Measurements from ENCODE around the gene VSTM2B. TPM values are rescaled to one million over a fixed set of nuclear protein-coding genes. Genes with fewer than 3 reads are reported as not detected.
A peak's percentile ranks its signal among the peaks of the same experiment; 100 is the strongest.

VSTM2B gene
- total RNA-seq, 1 donor from 2014 or later = 0.21 TPM

DNA sequence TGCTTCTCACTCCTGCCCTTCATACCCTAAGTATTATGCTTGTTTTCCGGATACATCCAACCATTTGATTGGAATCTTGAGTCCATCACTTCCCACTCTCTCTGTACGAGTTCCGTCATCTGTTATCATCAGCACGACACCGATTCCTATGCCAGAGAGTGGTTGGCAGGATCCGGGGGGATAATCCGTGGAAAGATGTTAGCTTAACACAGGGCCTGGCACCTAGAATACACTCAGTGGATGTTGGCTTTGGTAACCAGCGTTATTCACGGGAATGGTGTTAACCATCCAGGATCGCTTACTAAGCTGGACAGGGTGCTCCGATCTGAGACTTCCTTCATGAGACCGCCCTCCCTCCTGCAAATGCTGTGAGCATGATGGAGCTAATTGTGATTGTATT is 12.4 kb downstream of the VSTM2B start:
- no peaks in the 10 kb centered on the region for H3K36me3 Mint-ChIP-seq (ENCODE audit: low read depth)
- H3K27me3 Mint-ChIP-seq (ENCODE audit: low read depth) = peaks cover 53% of the 10 kb centered on the region
- TF ChIP-seq, protein P1, sequence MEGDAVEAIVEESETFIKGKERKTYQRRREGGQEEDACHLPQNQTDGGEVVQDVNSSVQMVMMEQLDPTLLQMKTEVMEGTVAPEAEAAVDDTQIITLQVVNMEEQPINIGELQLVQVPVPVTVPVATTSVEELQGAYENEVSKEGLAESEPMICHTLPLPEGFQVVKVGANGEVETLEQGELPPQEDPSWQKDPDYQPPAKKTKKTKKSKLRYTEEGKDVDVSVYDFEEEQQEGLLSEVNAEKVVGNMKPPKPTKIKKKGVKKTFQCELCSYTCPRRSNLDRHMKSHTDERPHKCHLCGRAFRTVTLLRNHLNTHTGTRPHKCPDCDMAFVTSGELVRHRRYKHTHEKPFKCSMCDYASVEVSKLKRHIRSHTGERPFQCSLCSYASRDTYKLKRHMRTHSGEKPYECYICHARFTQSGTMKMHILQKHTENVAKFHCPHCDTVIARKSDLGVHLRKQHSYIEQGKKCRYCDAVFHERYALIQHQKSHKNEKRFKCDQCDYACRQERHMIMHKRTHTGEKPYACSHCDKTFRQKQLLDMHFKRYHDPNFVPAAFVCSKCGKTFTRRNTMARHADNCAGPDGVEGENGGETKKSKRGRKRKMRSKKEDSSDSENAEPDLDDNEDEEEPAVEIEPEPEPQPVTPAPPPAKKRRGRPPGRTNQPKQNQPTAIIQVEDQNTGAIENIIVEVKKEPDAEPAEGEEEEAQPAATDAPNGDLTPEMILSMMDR (conservative IDR thresholded peaks at IDR 0.05) = no peak
- no peaks in the 10 kb centered on the region for H3K4me1 Mint-ChIP-seq
- peak overlapping the region; percentile 70 for H3K27ac Mint-ChIP-seq (ENCODE audit: unreplicated experiment)
- H3K9me3 Mint-ChIP-seq = no peaks in the 10 kb centered on the region
- DNase-seq (ENCODE audit: low read depth, low spot score) = no peak
- no peak overlapping the region for H3K4me3 Mint-ChIP-seq

DNA sequence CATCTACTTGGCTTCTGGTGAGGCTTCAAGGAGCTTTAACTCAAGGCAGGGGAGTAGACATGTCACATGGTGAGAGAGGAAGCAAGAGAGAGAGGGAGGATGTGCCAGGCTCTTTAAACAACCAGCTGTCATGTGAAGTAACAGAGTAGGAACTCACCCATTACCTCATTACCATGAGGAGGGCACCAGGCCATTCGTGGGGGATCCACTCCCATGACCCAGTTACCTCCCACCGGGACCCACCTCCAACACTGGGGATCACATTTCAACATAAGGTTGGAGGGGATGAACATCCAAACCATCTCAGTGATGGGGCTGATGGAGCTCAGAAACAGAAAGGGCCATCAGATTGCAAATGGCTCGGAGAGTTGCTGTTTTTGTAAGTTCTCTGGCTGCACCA is 12.9 kb downstream of the VSTM2B start:
- TF ChIP-seq, protein P1 (conservative IDR thresholded peaks at IDR 0.05) = no peak
- no peak overlapping the region for H3K4me3 Mint-ChIP-seq
- no peak for DNase-seq (ENCODE audit: low read depth, low spot score)
- no peaks in the 10 kb centered on the region for H3K36me3 Mint-ChIP-seq (ENCODE audit: low read depth)
- peaks cover 53% of the 10 kb centered on the region for H3K27me3 Mint-ChIP-seq (ENCODE audit: low read depth)
- no peaks in the 10 kb centered on the region for H3K9me3 Mint-ChIP-seq
- H3K27ac Mint-ChIP-seq (ENCODE audit: unreplicated experiment) = no peak overlapping the region
- H3K4me1 Mint-ChIP-seq = no peaks in the 10 kb centered on the region

DNA sequence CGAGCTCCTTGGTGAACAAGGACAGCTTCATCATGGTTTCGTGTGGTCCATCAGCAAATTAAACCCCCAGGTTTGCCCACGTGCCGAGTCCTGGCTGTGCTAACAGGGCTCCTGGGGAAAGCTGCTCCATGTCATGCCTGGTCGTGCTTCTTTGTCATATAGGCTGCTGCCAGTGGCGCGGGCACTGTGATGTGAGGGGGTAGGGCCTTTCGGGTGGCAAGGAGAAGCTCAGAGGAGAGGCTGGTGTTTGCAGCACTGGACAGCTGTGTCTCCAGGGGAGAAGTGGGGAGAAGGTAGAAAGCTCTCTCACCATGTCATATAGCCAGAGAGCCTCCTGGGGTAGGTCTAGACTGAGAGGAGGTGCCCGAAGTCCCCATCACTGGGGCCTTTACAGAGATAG is 13.3 kb downstream of the VSTM2B start:
- Mint-ChIP-seq H3K36me3 (ENCODE audit: low read depth) (no peaks in the 10 kb centered on the region), H3K27me3 (ENCODE audit: low read depth) (peaks cover 49% of the 10 kb centered on the region), H3K9me3 (no peaks in the 10 kb centered on the region), H3K4me1 (no peaks in the 10 kb centered on the region), H3K27ac (ENCODE audit: unreplicated experiment) (no peak overlapping the region), H3K4me3 (no peak overlapping the region)
- TF ChIP-seq, protein P1 (conservative IDR thresholded peaks at IDR 0.05) = no peak
- DNase-seq (ENCODE audit: low read depth, low spot score) = no peak

DNA sequence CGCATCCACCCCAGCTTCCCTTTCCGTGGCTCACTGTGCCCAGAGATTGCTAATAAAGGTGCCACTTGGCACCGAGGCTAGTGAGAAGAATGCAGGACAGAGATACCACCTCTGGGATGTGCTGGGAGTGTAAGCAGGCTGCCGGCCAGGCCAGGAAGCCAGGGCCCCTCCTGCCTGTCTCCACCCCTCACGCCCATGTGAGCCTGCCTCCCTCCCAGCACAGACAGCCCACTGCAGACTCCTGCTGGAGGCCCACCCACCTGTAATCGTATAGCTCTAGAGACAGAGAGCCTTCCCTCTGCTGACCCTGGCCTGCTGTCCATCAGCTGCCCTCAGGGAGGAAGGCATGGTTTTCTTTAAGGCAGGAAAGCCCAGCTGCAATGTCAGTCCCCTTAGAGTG is 13.9 kb downstream of the VSTM2B start:
- H3K9me3 Mint-ChIP-seq = no peaks in the 10 kb centered on the region
- DNase-seq (ENCODE audit: low read depth, low spot score) = no peak
- peaks cover 48% of the 10 kb centered on the region for H3K27me3 Mint-ChIP-seq (ENCODE audit: low read depth)
- H3K4me3 Mint-ChIP-seq = no peak overlapping the region
- no peak overlapping the region for H3K27ac Mint-ChIP-seq (ENCODE audit: unreplicated experiment)
- no peaks in the 10 kb centered on the region for H3K36me3 Mint-ChIP-seq (ENCODE audit: low read depth)
- TF ChIP-seq, protein P1 (conservative IDR thresholded peaks at IDR 0.05) = no peak
- H3K4me1 Mint-ChIP-seq = no peaks in the 10 kb centered on the region

DNA sequence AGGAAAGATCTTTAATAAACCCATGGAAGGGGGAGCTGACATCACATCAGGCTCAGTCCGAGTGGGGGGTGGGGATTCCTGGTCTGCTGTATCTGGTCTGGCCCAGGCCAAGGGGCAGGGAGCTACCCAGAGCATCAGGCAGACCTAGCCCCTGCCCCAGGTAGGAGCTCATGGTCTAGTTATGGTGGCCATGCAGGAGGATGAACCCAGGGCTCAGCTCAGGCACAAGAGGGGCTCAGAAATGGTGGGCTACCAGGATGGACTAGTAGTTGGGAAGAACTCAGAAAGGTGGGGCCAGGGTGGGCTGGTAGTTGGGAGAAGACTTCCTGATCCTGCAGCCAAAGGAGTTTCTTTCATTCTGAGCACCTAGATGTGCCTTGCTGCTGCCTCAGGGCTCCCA is 14.3 kb downstream of the VSTM2B start:
- Mint-ChIP-seq H3K4me3 (no peak overlapping the region), H3K27me3 (ENCODE audit: low read depth) (peaks cover 45% of the 10 kb centered on the region), H3K36me3 (ENCODE audit: low read depth) (no peaks in the 10 kb centered on the region), H3K27ac (ENCODE audit: unreplicated experiment) (no peak overlapping the region), H3K4me1 (no peaks in the 10 kb centered on the region), H3K9me3 (no peaks in the 10 kb centered on the region)
- no peak for DNase-seq (ENCODE audit: low read depth, low spot score)
- TF ChIP-seq, protein P1 (conservative IDR thresholded peaks at IDR 0.05) = no peak
